Islet precursor cell (in vitro differentiated cells): ENCODE data around the gene PRR27.
A peak's percentile ranks its signal among the peaks of the same experiment; 100 is the strongest.

Source experiments
- DNase-seq: peaks from one replicate; pipeline ENCODE4 v3.0.0-alpha.2; 2018

Gene PRR27

GRCh38 chr4:70153937-70154336 lies at the start of gene PRR27:
Gene PRR27, plus strand, starts transcription at chr4:70154237. Its CDS starts 139 bp downstream, at chr4:70154376.
- no peak for DNase-seq

- no peak for DNase-seq
Measured at GRCh38 chr4:70110917-70111316, 43.1 kb upstream of the PRR27 start.

GRCh38 chr4:70113656-70114055 lies 40.4 kb upstream of the PRR27 start:
- DNase-seq, result no peak

- no peak for DNase-seq
Measured at GRCh38 chr4:70114096-70114495, 39.9 kb upstream of the PRR27 start.

- no peak for DNase-seq
Measured at GRCh38 chr4:70120323-70120722, 33.7 kb upstream of the PRR27 start.

- no peak for DNase-seq
Measured at GRCh38 chr4:70133473-70133872, 20.6 kb upstream of the PRR27 start.

- peak; percentile 58 for DNase-seq
Measured at GRCh38 chr4:70138751-70139150, 15.3 kb upstream of the PRR27 start.

- DNase-seq, result no peak
Measured at GRCh38 chr4:70151271-70151670, 2.8 kb upstream of the PRR27 start.

GRCh38 chr4:70152088-70152487 lies 1.9 kb upstream of the PRR27 start:
- DNase-seq, result no peak

- no peak for DNase-seq
Measured at GRCh38 chr4:70158576-70158975, 4.5 kb downstream of the PRR27 start.

- DNase-seq, result no peak
Measured at GRCh38 chr4:70177090-70177489, 23.1 kb downstream of the PRR27 start.

GRCh38 chr4:70178075-70178660 lies 24.1 kb downstream of the PRR27 start:
- no peak for DNase-seq

- no peak for DNase-seq
Measured at GRCh38 chr4:70179811-70180210, 25.8 kb downstream of the PRR27 start.

GRCh38 chr4:70181864-70182263 lies 27.8 kb downstream of the PRR27 start:
- no peak for DNase-seq

- DNase-seq, result no peak
Measured at GRCh38 chr4:70182517-70183167, 28.6 kb downstream of the PRR27 start.

GRCh38 chr4:70183168-70183939 lies 29.3 kb downstream of the PRR27 start:
- DNase-seq, result peak; percentile 56

- no peak for DNase-seq
Measured at GRCh38 chr4:70183940-70184246, 29.9 kb downstream of the PRR27 start.

- DNase-seq, result no peak
Measured at GRCh38 chr4:70187216-70187615, 33.2 kb downstream of the PRR27 start.

- DNase-seq, result no peak
Measured at GRCh38 chr4:70190579-70190978, 36.5 kb downstream of the PRR27 start.

- DNase-seq, result no peak
Measured at GRCh38 chr4:70191647-70192046, 37.6 kb downstream of the PRR27 start.

GRCh38 chr4:70192895-70193294 lies 38.9 kb downstream of the PRR27 start:
- DNase-seq, result no peak

GRCh38 chr4:70195425-70195824 lies 41.4 kb downstream of the PRR27 start, which contains the start of gene ODAM:
Gene ODAM, plus strand, starts transcription at chr4:70195725. Its CDS starts 819 bp downstream, at chr4:70196544.
- DNase-seq, result no peak

GRCh38 chr4:70196857-70197256 lies 42.8 kb downstream of the PRR27 start:
- no peak for DNase-seq

GRCh38 chr4:70197842-70198241 lies 43.8 kb downstream of the PRR27 start:
- DNase-seq, result peak; percentile 88
